DOHH2 (cell line): ENCODE data around the gene KRTAP10-5.

ENCODE experiments used
- H3F3A ChIP-seq: fragments of 200-600 bp; sonication (generic), shearing (Covaris generic); 2 replicates; pipeline ENCODE4 v1.6.0; 2016; ENCODE audit warnings: antibody characterized with exemption, mild to moderate bottlenecking; ENCODE audit not compliant: control insufficient read depth, insufficient read depth
- H3K27ac ChIP-seq: fragments of 200-600 bp; sonication (generic); 2 replicates; pipeline ENCODE4 v1.5.1; 2014; ENCODE audit warnings: low read depth, mild to moderate bottlenecking, low read length, moderate library complexity
- H3K27me3 ChIP-seq: fragments of 200-600 bp; sonication (generic); 2 replicates; pipeline ENCODE4 v1.6.1; 2014; ENCODE audit warnings: mild to moderate bottlenecking, low read length, mixed read lengths; ENCODE audit not compliant: control insufficient read depth
- H3K36me3 ChIP-seq: fragments of 200-600 bp; sonication (generic); 2 replicates; pipeline ENCODE4 v1.6.1; 2014; ENCODE audit warnings: mild to moderate bottlenecking, low read length, moderate library complexity, mixed read lengths; ENCODE audit not compliant: control insufficient read depth
- H3K4me1 ChIP-seq: fragments of 200-600 bp; sonication (generic); 2 replicates; pipeline ENCODE4 v1.6.1; 2014; ENCODE audit warnings: mild to moderate bottlenecking, low read length, mixed read lengths; ENCODE audit not compliant: control insufficient read depth
- H3K4me2 ChIP-seq: fragments of 200-600 bp; sonication (generic); 2 replicates; pipeline ENCODE4 v1.6.0; 2014; ENCODE audit warnings: mild to moderate bottlenecking, low read length, moderate library complexity
- H3K4me3 ChIP-seq: fragments of 200-600 bp; sonication (generic); 2 replicates; pipeline ENCODE4 v1.5.1; 2014; ENCODE audit warnings: mild to moderate bottlenecking, low read length, mixed read lengths
- H3K79me2 ChIP-seq: fragments of 200-600 bp; sonication (generic); 2 replicates; pipeline ENCODE4 v1.6.1; 2014; ENCODE audit warnings: mild to moderate bottlenecking, low read length, mixed read lengths; ENCODE audit not compliant: control insufficient read depth
- H3K9me2 ChIP-seq: fragments of 200-600 bp; sonication (generic); replicated peaks from 2 replicates; pipeline ENCODE4 v1.6.1; 2014; ENCODE audit warnings: mild to moderate bottlenecking, low read length, mixed read lengths; ENCODE audit not compliant: control insufficient read depth
- H3K9me3 ChIP-seq: fragments of 200-600 bp; sonication (generic); 2 replicates; pipeline ENCODE4 v1.6.1; 2014; ENCODE audit warnings: antibody characterized with exemption, low read length, mixed read lengths; ENCODE audit not compliant: control insufficient read depth, insufficient read depth
- H4K20me1 ChIP-seq: fragments of 200-600 bp; sonication (generic); 2 replicates; pipeline ENCODE4 v1.6.0; 2014; ENCODE audit warnings: low read depth, mild to moderate bottlenecking, antibody characterized with exemption, low read length, moderate library complexity; ENCODE audit not compliant: control insufficient read depth, insufficient read depth
- CTCF ChIP-seq: fragments of 200-600 bp; sonication (generic); IDR thresholded peaks from one replicate; pipeline ENCODE4 v1.5.1; 2014; ENCODE audit warnings: antibody characterized with exemption, mild to moderate bottlenecking, low read depth, low read length; ENCODE audit not compliant: poor library complexity, severe bottlenecking
- EZH2phosphoT487 ChIP-seq: fragments of 200-600 bp; sonication (generic); IDR thresholded peaks from 2 replicates; pipeline ENCODE4 v1.6.1; 2017; ENCODE audit warnings: borderline replicate concordance, mild to moderate bottlenecking, antibody characterized with exemption, low read length, moderate library complexity, mixed read lengths

KRTAP10-5 gene

DNA sequence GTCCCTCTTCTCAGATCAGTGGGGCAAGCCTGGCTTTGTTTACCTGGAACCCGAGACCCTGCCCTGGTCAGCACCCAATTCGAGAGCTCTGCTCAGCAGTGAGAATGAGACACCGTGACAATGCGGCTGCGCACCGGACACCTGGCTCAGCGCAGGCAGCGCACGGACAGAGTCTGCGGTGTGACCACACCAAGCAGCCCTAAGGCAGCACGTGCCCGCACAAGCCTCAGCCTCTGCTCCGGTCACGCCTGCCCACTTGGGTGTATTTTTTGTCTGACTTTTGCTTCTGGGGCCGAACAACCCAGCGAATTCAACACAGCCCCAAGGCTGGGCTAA lies 36.2 kb upstream of the KRTAP10-5 start:
- Histone ChIP-seq H3K4me1 (peaks cover 11% of the 10 kb centered on the region), H4K20me1 (no peaks in the 10 kb centered on the region), H3K27me3 (no peaks in the 10 kb centered on the region), H3K4me2 (no peak overlapping the region), H3F3A (no peaks in the 10 kb centered on the region), H3K4me3 (no peak overlapping the region), H3K79me2 (no peaks in the 10 kb centered on the region), H3K9me2 (no peaks in the 10 kb centered on the region), H3K36me3 (no peaks in the 10 kb centered on the region), H3K9me3 (peaks cover 19% of the 10 kb centered on the region), H3K27ac (no peak overlapping the region)
- no peak for TF ChIP-seq CTCF
- TF ChIP-seq EZH2phosphoT487 = no peak

- TF ChIP-seq CTCF = no peak
- Histone ChIP-seq H3K4me1 (peaks cover 11% of the 10 kb centered on the region), H4K20me1 (no peaks in the 10 kb centered on the region), H3K79me2 (no peaks in the 10 kb centered on the region), H3K4me3 (no peak overlapping the region), H3K27me3 (no peaks in the 10 kb centered on the region), H3K9me3 (peaks cover 21% of the 10 kb centered on the region), H3K4me2 (no peak overlapping the region), H3K9me2 (no peaks in the 10 kb centered on the region), H3K27ac (no peak overlapping the region), H3K36me3 (no peaks in the 10 kb centered on the region), H3F3A (no peaks in the 10 kb centered on the region)
Measured at GRCh38 chr21:44615911-44616590, 35.6 kb upstream of the KRTAP10-5 start.

- no peaks in the 10 kb centered on the region for H3K9me2 ChIP-seq
- no peaks in the 10 kb centered on the region for H4K20me1 ChIP-seq
- TF ChIP-seq EZH2phosphoT487 (no peak), CTCF (no peak)
- no peaks in the 10 kb centered on the region for H3F3A ChIP-seq
- no peaks in the 10 kb centered on the region for H3K79me2 ChIP-seq
- no peaks in the 10 kb centered on the region for H3K36me3 ChIP-seq
- no peak overlapping the region for H3K4me3 ChIP-seq
- no peaks in the 10 kb centered on the region for H3K27me3 ChIP-seq
- H3K4me2 ChIP-seq = no peak overlapping the region
- H3K9me3 ChIP-seq = peaks cover 24% of the 10 kb centered on the region
- no peak overlapping the region for H3K27ac ChIP-seq
- H3K4me1 ChIP-seq = peaks cover 11% of the 10 kb centered on the region
Measured at GRCh38 chr21:44615466-44615865, 35.1 kb upstream of the KRTAP10-5 start.
